HepG2 (cell line): Measurements from ENCODE around the gene CNOT2. TPM values are rescaled to one million over a fixed set of nuclear protein-coding genes. Genes with fewer than 3 reads are reported as not detected.

Experiments
- BRCA1 ChIP-seq: sonication (generic); formaldehyde crosslinking; IDR thresholded peaks from 2 replicates; pipeline ENCODE4 v1.4.0; 2020; ENCODE audit warnings: missing genetic modification reagents
- EHMT2 ChIP-seq: fragments of 200-600 bp; sonication (generic); IDR thresholded peaks from 2 replicates; pipeline ENCODE4 v1.7.0; 2017; ENCODE audit warnings: antibody characterized with exemption, low read depth, low read length, borderline replicate concordance
- MXI1 ChIP-seq: IDR thresholded peaks from 3 replicates; pipeline ENCODE4 v1.6.1; 2012; ENCODE audit warnings: low read depth, low read length, inconsistent platforms, borderline replicate concordance
- PHB2 ChIP-seq: fragments of 450-650 bp; IDR thresholded peaks from 2 replicates; pipeline ENCODE4 v1.6.1; 2018; ENCODE audit not compliant: partially characterized antibody
- PHF21A ChIP-seq: sonication (generic); formaldehyde crosslinking; IDR thresholded peaks from 2 replicates; pipeline ENCODE4 v1.5.0; 2020; ENCODE audit warnings: mild to moderate bottlenecking, missing genetic modification reagents
- POLR2A ChIP-seq, 2 experiments: IDR thresholded peaks; 2 replicates each; pipeline ENCODE4 v1.6.1; 2011; ENCODE audit warnings: low read depth in 2 of 2, low read length in 2 of 2, mild to moderate bottlenecking in 1 of 2, moderate library complexity in 1 of 2; ENCODE audit not compliant: insufficient read depth in 1 of 2
- PRMT3 ChIP-seq: sonication (generic); formaldehyde crosslinking; IDR thresholded peaks from 2 replicates; pipeline ENCODE4 v1.8.1; 2022; ENCODE audit warnings: low read depth, mild to moderate bottlenecking, moderate library complexity, missing genetic modification reagents, borderline replicate concordance
- SIX1 ChIP-seq: sonication (generic); formaldehyde crosslinking; IDR thresholded peaks from 2 replicates; pipeline ENCODE4 v1.4.0; 2020; ENCODE audit warnings: missing genetic modification reagents, borderline replicate concordance
- SOX6 ChIP-seq, 2 experiments: fragments of 450-650 bp in 1 of 2; sonication (generic) in 1 of 2; formaldehyde crosslinking in 1 of 2; IDR thresholded peaks; 2 replicates each; pipeline versions ENCODE4 v1.4.0 to v1.6.1; 2017 to 2020; ENCODE audit warnings: antibody characterized with exemption in 1 of 2, mild to moderate bottlenecking in 1 of 2, missing genetic modification reagents in 1 of 2
- ZFP37 ChIP-seq: sonication (generic); formaldehyde crosslinking; IDR thresholded peaks from 2 replicates; pipeline ENCODE4 v1.4.0; 2020; ENCODE audit warnings: missing genetic modification reagents, borderline replicate concordance
- ZNF446 ChIP-seq: sonication (generic); formaldehyde crosslinking; IDR thresholded peaks from 2 replicates; pipeline ENCODE4 v1.5.0; 2020; ENCODE audit warnings: mild to moderate bottlenecking, missing genetic modification reagents
- ZNF607 ChIP-seq: sonication (generic); formaldehyde crosslinking; IDR thresholded peaks from 2 replicates; pipeline ENCODE4 v1.5.1; 2020; ENCODE audit warnings: missing genetic modification reagents, mild to moderate bottlenecking, borderline replicate concordance
- ZNF883 ChIP-seq: sonication (generic); formaldehyde crosslinking; IDR thresholded peaks from 2 replicates; pipeline ENCODE4 v1.5.1; 2020; ENCODE audit warnings: mild to moderate bottlenecking, missing genetic modification reagents; ENCODE audit errors: not compliant biosample characterization
- polyA plus RNA-seq, 8 experiments: library from polyadenylated mRNA; depleted of rRNA in 3 of 8; stranded (reverse) in 7 of 8; unstranded in 1 of 8; fragments of >200 nt; fragmentation: Illumina TruSeq in 4 of 8; extraction: Trizol in 4 of 8; gene quantifications; 2 replicates each; pipeline versions ENCODE4 v1.2.1 to v1.2.3, GENCODE V29; 2011 to 2016; ENCODE audit warnings: low read depth in 4 of 8, missing spikeins in 1 of 8, mixed read lengths in 1 of 8; ENCODE audit not compliant: insufficient read depth in 1 of 8
- total RNA-seq, 5 experiments: library from RNA; depleted of rRNA; stranded (reverse); fragments of >200 nt; fragmentation: Illumina TruSeq; extraction: Trizol; gene quantifications; 2 replicates each; pipeline ENCODE4 v1.2.3, GENCODE V29; 2016; ENCODE audit warnings: low read depth in 1 of 5
- TF ChIP-seq, protein P1 (sequence below): sonication (generic); formaldehyde crosslinking; IDR thresholded peaks from 2 replicates; pipeline ENCODE4 v1.4.0; 2020; ENCODE audit warnings: missing genetic modification reagents
- TF ChIP-seq, protein P2 (sequence below): sonication (generic); formaldehyde crosslinking; IDR thresholded peaks from 2 replicates; pipeline ENCODE4 v1.4.0; 2020; ENCODE audit warnings: low read depth, mild to moderate bottlenecking, missing genetic modification reagents
- TF ChIP-seq, protein P3 (sequence below): sonication (generic); formaldehyde crosslinking; IDR thresholded peaks from 2 replicates; pipeline ENCODE4 v1.4.0; 2020; ENCODE audit warnings: missing genetic modification reagents
- TF ChIP-seq, protein P4 (sequence below): IDR thresholded peaks from 2 replicates; pipeline ENCODE4 v1.6.1; 2016; ENCODE audit warnings: low read depth, borderline replicate concordance
- TF ChIP-seq, protein P5 (sequence below): sonication (generic); formaldehyde crosslinking; conservative IDR thresholded peaks from 2 replicates; pipeline ENCODE4 v1.8.0; 2022; ENCODE audit warnings: mild to moderate bottlenecking, moderate library complexity, missing genetic modification reagents
- TF ChIP-seq, protein P6 (sequence below): sonication (generic); formaldehyde crosslinking; IDR thresholded peaks from 2 replicates; pipeline ENCODE4 v1.8.0; 2022; ENCODE audit warnings: missing genetic modification reagents, mild to moderate bottlenecking, moderate library complexity, borderline replicate concordance

CNOT2 gene
- total and polyA plus RNA-seq, 2 of the 13 experiments (the other 11 are each of a cell fraction or from before 2014, with no cell fraction given): 54.5 to 76.6 TPM

DNA sequence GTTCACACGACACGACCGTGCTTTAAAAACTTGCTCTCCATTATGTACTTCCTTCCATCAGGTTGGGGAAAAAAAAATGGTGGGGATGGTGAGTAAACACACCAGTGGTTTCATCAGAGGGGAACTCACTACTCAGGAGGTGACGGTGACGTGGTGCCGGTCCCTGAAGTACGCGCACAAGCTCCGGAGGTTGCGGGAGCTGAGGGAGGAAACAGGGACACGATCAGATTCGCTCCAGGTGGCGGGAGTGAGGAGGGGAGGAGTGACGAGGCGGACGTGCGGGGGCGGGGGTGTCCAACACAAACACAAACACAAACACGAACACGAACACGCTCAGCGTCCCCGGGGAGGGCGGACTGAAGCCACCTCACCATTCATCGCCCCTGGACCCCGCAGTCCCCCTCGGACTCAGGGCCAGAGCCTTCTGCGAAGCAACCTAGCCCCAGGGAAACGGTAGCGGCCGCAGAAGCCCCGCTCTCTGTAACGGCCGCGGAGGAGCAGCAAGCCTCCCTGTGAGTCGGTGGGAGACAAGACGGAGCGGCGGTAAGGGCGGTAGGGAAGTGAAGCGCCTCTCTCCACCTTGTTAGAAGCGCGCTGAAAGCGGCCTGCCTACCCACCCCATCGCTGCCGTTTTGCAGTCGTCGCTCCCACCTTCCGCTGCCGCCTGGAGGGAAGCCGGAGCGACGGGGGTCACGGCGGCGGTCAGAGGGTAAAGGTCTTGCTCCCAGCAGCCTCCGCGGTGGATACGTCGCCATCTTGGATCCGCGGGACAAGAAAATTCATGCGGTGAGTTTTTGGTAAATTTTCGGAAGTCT lies at the start of gene CNOT2 (continued):
- TF ChIP-seq, protein P1, sequence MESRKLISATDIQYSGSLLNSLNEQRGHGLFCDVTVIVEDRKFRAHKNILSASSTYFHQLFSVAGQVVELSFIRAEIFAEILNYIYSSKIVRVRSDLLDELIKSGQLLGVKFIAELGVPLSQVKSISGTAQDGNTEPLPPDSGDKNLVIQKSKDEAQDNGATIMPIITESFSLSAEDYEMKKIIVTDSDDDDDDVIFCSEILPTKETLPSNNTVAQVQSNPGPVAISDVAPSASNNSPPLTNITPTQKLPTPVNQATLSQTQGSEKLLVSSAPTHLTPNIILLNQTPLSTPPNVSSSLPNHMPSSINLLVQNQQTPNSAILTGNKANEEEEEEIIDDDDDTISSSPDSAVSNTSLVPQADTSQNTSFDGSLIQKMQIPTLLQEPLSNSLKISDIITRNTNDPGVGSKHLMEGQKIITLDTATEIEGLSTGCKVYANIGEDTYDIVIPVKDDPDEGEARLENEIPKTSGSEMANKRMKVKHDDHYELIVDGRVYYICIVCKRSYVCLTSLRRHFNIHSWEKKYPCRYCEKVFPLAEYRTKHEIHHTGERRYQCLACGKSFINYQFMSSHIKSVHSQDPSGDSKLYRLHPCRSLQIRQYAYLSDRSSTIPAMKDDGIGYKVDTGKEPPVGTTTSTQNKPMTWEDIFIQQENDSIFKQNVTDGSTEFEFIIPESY: no peak
- TF ChIP-seq ZNF883 (CRISPR knock-in tag): peak; percentile 95
- TF ChIP-seq, protein P2, sequence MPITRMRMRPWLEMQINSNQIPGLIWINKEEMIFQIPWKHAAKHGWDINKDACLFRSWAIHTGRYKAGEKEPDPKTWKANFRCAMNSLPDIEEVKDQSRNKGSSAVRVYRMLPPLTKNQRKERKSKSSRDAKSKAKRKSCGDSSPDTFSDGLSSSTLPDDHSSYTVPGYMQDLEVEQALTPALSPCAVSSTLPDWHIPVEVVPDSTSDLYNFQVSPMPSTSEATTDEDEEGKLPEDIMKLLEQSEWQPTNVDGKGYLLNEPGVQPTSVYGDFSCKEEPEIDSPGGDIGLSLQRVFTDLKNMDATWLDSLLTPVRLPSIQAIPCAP (CRISPR knock-in tag): no peak
- no peak for TF ChIP-seq PRMT3 (CRISPR knock-in tag)
- TF ChIP-seq, protein P3, sequence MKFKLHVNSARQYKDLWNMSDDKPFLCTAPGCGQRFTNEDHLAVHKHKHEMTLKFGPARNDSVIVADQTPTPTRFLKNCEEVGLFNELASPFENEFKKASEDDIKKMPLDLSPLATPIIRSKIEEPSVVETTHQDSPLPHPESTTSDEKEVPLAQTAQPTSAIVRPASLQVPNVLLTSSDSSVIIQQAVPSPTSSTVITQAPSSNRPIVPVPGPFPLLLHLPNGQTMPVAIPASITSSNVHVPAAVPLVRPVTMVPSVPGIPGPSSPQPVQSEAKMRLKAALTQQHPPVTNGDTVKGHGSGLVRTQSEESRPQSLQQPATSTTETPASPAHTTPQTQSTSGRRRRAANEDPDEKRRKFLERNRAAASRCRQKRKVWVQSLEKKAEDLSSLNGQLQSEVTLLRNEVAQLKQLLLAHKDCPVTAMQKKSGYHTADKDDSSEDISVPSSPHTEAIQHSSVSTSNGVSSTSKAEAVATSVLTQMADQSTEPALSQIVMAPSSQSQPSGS: peak; percentile 5; the same call in 1 of the 2 replicates
- TF ChIP-seq SOX6 (IDR thresholded peaks at IDR 0.05): no peak
- peak; percentile 59 for TF ChIP-seq SOX6 (CRISPR knock-in tag; IDR thresholded peaks at IDR 0.05)
- peak; percentile 63 for TF ChIP-seq BRCA1
- TF ChIP-seq, protein P4, sequence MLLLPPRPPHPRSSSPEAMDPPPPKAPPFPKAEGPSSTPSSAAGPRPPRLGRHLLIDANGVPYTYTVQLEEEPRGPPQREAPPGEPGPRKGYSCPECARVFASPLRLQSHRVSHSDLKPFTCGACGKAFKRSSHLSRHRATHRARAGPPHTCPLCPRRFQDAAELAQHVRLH (CRISPR knock-in tag): peak; percentile 68
- TF ChIP-seq ZFP37 (CRISPR knock-in tag): no peak
- peak; percentile 84 to 86 for TF ChIP-seq POLR2A (IDR thresholded peaks at IDR 0.05; ENCODE audit: insufficient read depth in 1 of 2, low read depth in 2 of 2, low read length in 2 of 2)
- TF ChIP-seq, protein P5, sequence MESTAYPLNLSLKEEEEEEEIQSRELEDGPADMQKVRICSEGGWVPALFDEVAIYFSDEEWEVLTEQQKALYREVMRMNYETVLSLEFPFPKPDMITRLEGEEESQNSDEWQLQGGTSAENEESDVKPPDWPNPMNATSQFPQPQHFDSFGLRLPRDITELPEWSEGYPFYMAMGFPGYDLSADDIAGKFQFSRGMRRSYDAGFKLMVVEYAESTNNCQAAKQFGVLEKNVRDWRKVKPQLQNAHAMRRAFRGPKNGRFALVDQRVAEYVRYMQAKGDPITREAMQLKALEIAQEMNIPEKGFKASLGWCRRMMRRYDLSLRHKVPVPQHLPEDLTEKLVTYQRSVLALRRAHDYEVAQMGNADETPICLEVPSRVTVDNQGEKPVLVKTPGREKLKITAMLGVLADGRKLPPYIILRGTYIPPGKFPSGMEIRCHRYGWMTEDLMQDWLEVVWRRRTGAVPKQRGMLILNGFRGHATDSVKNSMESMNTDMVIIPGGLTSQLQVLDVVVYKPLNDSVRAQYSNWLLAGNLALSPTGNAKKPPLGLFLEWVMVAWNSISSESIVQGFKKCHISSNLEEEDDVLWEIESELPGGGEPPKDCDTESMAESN: peak; percentile 77; the same call in 1 of the 2 replicates
- 0 out of 2 replicates have a peak, but pooled peaks have one; percentile 61 for TF ChIP-seq ZNF446 (CRISPR knock-in tag)
- TF ChIP-seq MXI1: no peak; the same call in 2 of the 3 replicates
- TF ChIP-seq, protein P6, sequence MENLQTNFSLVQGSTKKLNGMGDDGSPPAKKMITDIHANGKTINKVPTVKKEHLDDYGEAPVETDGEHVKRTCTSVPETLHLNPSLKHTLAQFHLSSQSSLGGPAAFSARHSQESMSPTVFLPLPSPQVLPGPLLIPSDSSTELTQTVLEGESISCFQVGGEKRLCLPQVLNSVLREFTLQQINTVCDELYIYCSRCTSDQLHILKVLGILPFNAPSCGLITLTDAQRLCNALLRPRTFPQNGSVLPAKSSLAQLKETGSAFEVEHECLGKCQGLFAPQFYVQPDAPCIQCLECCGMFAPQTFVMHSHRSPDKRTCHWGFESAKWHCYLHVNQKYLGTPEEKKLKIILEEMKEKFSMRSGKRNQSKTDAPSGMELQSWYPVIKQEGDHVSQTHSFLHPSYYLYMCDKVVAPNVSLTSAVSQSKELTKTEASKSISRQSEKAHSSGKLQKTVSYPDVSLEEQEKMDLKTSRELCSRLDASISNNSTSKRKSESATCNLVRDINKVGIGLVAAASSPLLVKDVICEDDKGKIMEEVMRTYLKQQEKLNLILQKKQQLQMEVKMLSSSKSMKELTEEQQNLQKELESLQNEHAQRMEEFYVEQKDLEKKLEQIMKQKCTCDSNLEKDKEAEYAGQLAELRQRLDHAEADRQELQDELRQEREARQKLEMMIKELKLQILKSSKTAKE (CRISPR knock-in tag): peak; percentile 68; the same call in 1 of the 2 replicates
- peak; percentile 50 for TF ChIP-seq PHF21A (CRISPR knock-in tag)
- no peak for TF ChIP-seq SIX1 (CRISPR knock-in tag)
- TF ChIP-seq PHB2: no peak
- TF ChIP-seq ZNF607 (CRISPR knock-in tag): peak; percentile 56
- no peak for TF ChIP-seq EHMT2
